ENCODE results near the gene PRR5L.

GRCh38 chr11:36409152-36409816 is 113.2 kb downstream of the PRR5L start:
- TF ChIP-seq CTCF (IDR thresholded peaks at IDR 0.05; ENCODE audit: insufficient read depth, low read length, poor library complexity, severe bottlenecking): no peak
- no peak for TF ChIP-seq EZH2phosphoT487 (conservative IDR thresholded peaks at IDR 0.05; ENCODE audit: low read length)

Data from SU-DHL-6 (cell line).